A549 (cell line): Measurements from ENCODE around the gene AKR1C1. TPM values are rescaled to one million over a fixed set of nuclear protein-coding genes. Genes with fewer than 3 reads are reported as not detected.
"Not testable (repeated sequence)": the region's sequence is repeated elsewhere in the genome, so short reads cannot be mapped to it uniquely, and the experiment has no call there.

Experiments
- ATAC-seq, 2 experiments: fragments of 200-7000 bp in 1 of 2; fragments of >200 bp in 1 of 2; cut with Nextera tagmentation in 1 of 2; cut with Tn5 transposase in 1 of 2; 3 replicates each; pipeline versions ENCODE4 v1.8.0 to v1.9.1; 2018 to 2020; ENCODE audit warnings: mild to moderate bottlenecking in 1 of 2, moderate library complexity in 1 of 2
- CTCF ChIA-PET: fragments of 300-600 bp; sonication (Branson Sonifier 250); formaldehyde crosslinking; extraction: SDS; loops from one replicate; lab custom pipeline; 2021; ENCODE audit warnings: antibody characterized with exemption, inconsistent platforms; lab: Yijun Ruan, JAX
- POLR2A ChIA-PET: fragments of 350-600 bp; formaldehyde crosslinking; extraction: SDS; loops from one replicate; lab custom pipeline; 2021; ENCODE audit warnings: antibody characterized with exemption, inconsistent platforms; lab: Yijun Ruan, JAX
- DNase-seq, 2 experiments: peaks; one replicate each; pipeline versions ENCODE4 v3.0.0 to v3.0.0-alpha.2; 2011 to 2016; ENCODE audit warnings: low read depth in 1 of 2, low spot score in 1 of 2
- FAIRE-seq: peaks from 2 replicates; lab custom pipeline; 2011; peaks lifted over from hg19 to GRCh38; lab: Jason Lieb, UNC
- H3K27ac ChIP-seq, 2 experiments: fragments of >200 bp; sonication (Bioruptor Twin); formaldehyde crosslinking; 3 replicates each; pipeline ENCODE4 v1.5.1; 2016 to 2017
- H3K4me1 ChIP-seq: fragments of >200 bp; sonication (Bioruptor Twin); formaldehyde crosslinking; 3 replicates; pipeline ENCODE4 v1.6.1; 2016
- H3K4me2 ChIP-seq: fragments of >200 bp; sonication (Bioruptor Twin); formaldehyde crosslinking; 3 replicates; pipeline ENCODE4 v1.6.1; 2016
- H3K4me3 ChIP-seq: fragments of >200 bp; sonication (Bioruptor Twin); formaldehyde crosslinking; 3 replicates; pipeline ENCODE4 v1.5.1; 2016
- H3K9me3 ChIP-seq: fragments of >200 bp; sonication (Bioruptor Twin); formaldehyde crosslinking; 3 replicates; pipeline ENCODE4 v1.6.1; 2016
- BHLHE40 ChIP-seq: IDR thresholded peaks from 2 replicates; pipeline ENCODE4 v1.6.1; 2012; ENCODE audit warnings: low read depth, low read length, inconsistent platforms
- EHF ChIP-seq: fragments of 250-450 bp; sonication (Bioruptor Pico); IDR thresholded peaks from 2 replicates; pipeline ENCODE4 v1.5.0; 2020; ENCODE audit warnings: mild to moderate bottlenecking
- FOSB ChIP-seq: fragments of 250-450 bp; sonication (Bioruptor Pico); IDR thresholded peaks from 2 replicates; pipeline ENCODE4 v1.5.0; 2020; ENCODE audit warnings: mild to moderate bottlenecking, moderate library complexity
- HEYL ChIP-seq: fragments of 250-450 bp; sonication (Bioruptor Pico); IDR thresholded peaks from 2 replicates; pipeline ENCODE4 v1.8.0; 2021; ENCODE audit warnings: mild to moderate bottlenecking, moderate library complexity
- HOXA7 ChIP-seq: fragments of 250-450 bp; sonication (Bioruptor Pico); IDR thresholded peaks from 2 replicates; pipeline ENCODE4 v1.5.0; 2020; ENCODE audit warnings: mild to moderate bottlenecking, moderate library complexity
- HOXB13 ChIP-seq: fragments of 250-450 bp; sonication (Bioruptor Pico); IDR thresholded peaks from 2 replicates; pipeline ENCODE4 v1.5.0; 2020; ENCODE audit warnings: low read depth, mild to moderate bottlenecking, moderate library complexity
- JUN ChIP-seq, 2 experiments: fragments of >200 bp; sonication (Bioruptor Twin); formaldehyde crosslinking; IDR thresholded peaks; 2 replicates in 1 of 2; 3 replicates in 1 of 2; pipeline ENCODE4 v1.6.1; 2016 to 2017
- JUNB ChIP-seq: fragments of >200 bp; sonication (Bioruptor Twin); formaldehyde crosslinking; IDR thresholded peaks from 2 replicates; pipeline ENCODE4 v1.6.1; 2016
- MAFK ChIP-seq: fragments of 450-650 bp; IDR thresholded peaks from 2 replicates; pipeline ENCODE4 v1.6.1; 2014; ENCODE audit not compliant: partially characterized antibody
- POLR2AphosphoS2 ChIP-seq: conservative IDR thresholded peaks from 2 replicates; pipeline ENCODE4 v1.6.1; 2012; ENCODE audit warnings: low read length, improper control_type of control experiment, inconsistent platforms
- RARB ChIP-seq: fragments of 250-450 bp; sonication (Bioruptor Pico); IDR thresholded peaks from 2 replicates; pipeline ENCODE4 v1.8.0; 2021; ENCODE audit warnings: mild to moderate bottlenecking, moderate library complexity
- RFX5 ChIP-seq: fragments of 450-650 bp; IDR thresholded peaks from 2 replicates; pipeline ENCODE4 v1.7.1; 2014; ENCODE audit warnings: antibody characterized with exemption, mild to moderate bottlenecking, moderate library complexity
- SMC3 ChIP-seq: fragments of >200 bp; sonication (Bioruptor Twin); formaldehyde crosslinking; IDR thresholded peaks from 3 replicates; pipeline ENCODE4 v1.6.1; 2018; ENCODE audit warnings: inconsistent platforms
- TFCP2L1 ChIP-seq: fragments of 250-450 bp; sonication (Bioruptor Pico); IDR thresholded peaks from 2 replicates; pipeline ENCODE4 v1.5.0; 2021; ENCODE audit warnings: mild to moderate bottlenecking
- WGBS: methylation state at CpG from one replicate; pipeline ENCODE4 v1.1.6; 2017; ENCODE audit errors: missing lambda C conversion rate; 5-methylcytosine and 5-hydroxymethylcytosine counted together
- polyA plus RNA-seq, 4 experiments: library from polyadenylated mRNA; depleted of rRNA in 3 of 4; stranded (reverse); fragments of >200 nt; fragmentation: RNase III in 1 of 4; extraction: RNeasy Plus Mini Kit Qiagen cat#74134 plus additional on column Dnase treatment in 1 of 4; gene quantifications; 2 replicates in 3 of 4; 3 replicates in 1 of 4; pipeline ENCODE4 v1.2.3, GENCODE V29; 2011 to 2017
- TF ChIP-seq, protein P1 (sequence below): fragments of 200-600 bp; sonication (generic); IDR thresholded peaks from 2 replicates; pipeline ENCODE4 v1.6.1; 2016; ENCODE audit warnings: antibody characterized with exemption, mild to moderate bottlenecking, moderate library complexity
- TF ChIP-seq, protein P2 (sequence below): fragments of >200 bp; sonication (Bioruptor Twin); formaldehyde crosslinking; IDR thresholded peaks from 3 replicates; pipeline ENCODE4 v1.5.1; 2016

The AKR1C1 gene
- polyA plus RNA-seq, 2 of the 4 experiments (the other 2 are of a cell fraction), result 970 to 1,148 TPM

DNA sequence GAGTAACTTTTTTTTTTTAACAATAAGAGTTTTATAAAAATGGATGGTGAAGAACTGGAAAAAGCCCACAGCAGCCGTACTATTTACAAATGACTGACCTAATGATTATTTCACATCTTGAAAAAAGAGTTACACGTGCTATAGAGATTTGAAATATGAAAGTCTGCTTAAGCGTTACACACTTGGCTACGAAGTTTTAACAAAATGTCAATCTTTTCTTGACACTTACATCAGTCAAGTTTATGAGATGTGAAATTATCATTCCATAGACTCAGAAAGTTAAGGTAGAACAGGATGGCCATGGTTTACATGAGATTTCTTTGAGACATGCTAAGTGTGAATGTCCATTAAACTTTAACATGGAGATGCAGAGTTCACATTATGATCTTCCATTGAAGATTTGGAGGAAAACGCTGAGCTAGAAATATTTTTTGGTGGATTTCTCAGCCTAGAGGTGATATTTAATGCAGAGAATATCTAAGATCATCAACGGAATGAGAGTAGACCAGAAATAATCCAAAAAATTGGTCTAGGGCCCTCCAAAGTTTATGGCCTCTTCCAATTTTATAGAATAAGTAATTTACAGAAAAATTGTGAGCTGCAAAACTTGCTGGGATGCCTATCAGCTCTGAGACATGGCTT is 24.9 kb downstream of the AKR1C1 start:
- ATAC-seq, DNase-seq, H3K9me3 ChIP-seq: not testable (repeated sequence)
- CTCF ChIA-PET, result interaction anchor here (1.6 kb wide), 1 partner anchor 138 kb away, joined by 8 read pairs; no protein-coding TSS in a partner anchor
- H3K4me3 ChIP-seq, result peak overlapping the region; percentile 28; the same call in 1 of the 3 replicates
- 55% methylated on average over 6 of the region's 6 CpGs for WGBS
- peak overlapping the region; percentile 55 to 57 for H3K27ac ChIP-seq
- FAIRE-seq, result peak; percentile 77
- peaks cover 66% of the 10 kb centered on the region for H3K4me1 ChIP-seq
- H3K4me2 ChIP-seq, result peak overlapping the region; percentile 78
- TF ChIP-seq JUN (IDR thresholded peaks at IDR 0.05) (peak; percentile 28 to 72; a peak in 3 of 5 replicates), FOSB (CRISPR knock-in tag) (peak; percentile 66), HOXA7 (peak; percentile 93), POLR2AphosphoS2 (peak; percentile 99), RARB (CRISPR knock-in tag) (peak; percentile 67; the same call in 1 of the 2 replicates), MAFK (peak; percentile 60)
- TF ChIP-seq, protein P1, sequence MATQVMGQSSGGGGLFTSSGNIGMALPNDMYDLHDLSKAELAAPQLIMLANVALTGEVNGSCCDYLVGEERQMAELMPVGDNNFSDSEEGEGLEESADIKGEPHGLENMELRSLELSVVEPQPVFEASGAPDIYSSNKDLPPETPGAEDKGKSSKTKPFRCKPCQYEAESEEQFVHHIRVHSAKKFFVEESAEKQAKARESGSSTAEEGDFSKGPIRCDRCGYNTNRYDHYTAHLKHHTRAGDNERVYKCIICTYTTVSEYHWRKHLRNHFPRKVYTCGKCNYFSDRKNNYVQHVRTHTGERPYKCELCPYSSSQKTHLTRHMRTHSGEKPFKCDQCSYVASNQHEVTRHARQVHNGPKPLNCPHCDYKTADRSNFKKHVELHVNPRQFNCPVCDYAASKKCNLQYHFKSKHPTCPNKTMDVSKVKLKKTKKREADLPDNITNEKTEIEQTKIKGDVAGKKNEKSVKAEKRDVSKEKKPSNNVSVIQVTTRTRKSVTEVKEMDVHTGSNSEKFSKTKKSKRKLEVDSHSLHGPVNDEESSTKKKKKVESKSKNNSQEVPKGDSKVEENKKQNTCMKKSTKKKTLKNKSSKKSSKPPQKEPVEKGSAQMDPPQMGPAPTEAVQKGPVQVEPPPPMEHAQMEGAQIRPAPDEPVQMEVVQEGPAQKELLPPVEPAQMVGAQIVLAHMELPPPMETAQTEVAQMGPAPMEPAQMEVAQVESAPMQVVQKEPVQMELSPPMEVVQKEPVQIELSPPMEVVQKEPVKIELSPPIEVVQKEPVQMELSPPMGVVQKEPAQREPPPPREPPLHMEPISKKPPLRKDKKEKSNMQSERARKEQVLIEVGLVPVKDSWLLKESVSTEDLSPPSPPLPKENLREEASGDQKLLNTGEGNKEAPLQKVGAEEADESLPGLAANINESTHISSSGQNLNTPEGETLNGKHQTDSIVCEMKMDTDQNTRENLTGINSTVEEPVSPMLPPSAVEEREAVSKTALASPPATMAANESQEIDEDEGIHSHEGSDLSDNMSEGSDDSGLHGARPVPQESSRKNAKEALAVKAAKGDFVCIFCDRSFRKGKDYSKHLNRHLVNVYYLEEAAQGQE, result peak; percentile 50; the same call in 1 of the 2 replicates
- POLR2A ChIA-PET, result interaction anchor here (0.8 to 1.3 kb wide), 2 partner anchors 9 to 106 kb away, joined by 3 to 8 read pairs; partner anchors contain the start of gene AKR1C3

DNA sequence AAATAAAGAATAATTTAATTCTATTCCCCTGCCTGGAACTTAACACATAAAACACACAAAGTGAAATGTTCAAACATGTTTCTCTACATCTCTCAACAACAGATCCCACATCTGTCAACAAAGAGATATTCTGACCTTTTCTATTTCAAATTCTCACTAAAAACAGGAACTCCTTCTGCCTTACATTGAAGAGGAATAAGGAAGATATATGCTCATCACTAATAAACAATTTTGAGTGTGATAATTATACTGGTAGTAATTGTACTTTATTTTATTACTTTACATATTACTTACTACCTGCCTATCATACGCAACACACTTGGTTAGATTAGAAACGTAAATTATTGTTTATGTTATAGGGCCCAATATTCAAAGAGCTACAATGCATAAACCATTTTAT is 27.0 kb downstream of the AKR1C1 start:
- FAIRE-seq (no peak), DNase-seq (no peak), ATAC-seq (no peak)
- ChIA-PET CTCF (interaction anchor here (0.8 kb wide), 1 partner anchor 13 kb away, joined by 3 read pairs; the partner anchor contains the start of gene AKR1C2), POLR2A (no interaction called here)
- peak overlapping the region; percentile 78 for H3K4me2 ChIP-seq
- H3K27ac ChIP-seq, result peak overlapping the region; percentile 18 to 48; a peak in 2 of 6 replicates
- 73% methylated on average over 2 of the region's 2 CpGs for WGBS
- TF ChIP-seq JUNB, result no peak
- TF ChIP-seq, protein P2, sequence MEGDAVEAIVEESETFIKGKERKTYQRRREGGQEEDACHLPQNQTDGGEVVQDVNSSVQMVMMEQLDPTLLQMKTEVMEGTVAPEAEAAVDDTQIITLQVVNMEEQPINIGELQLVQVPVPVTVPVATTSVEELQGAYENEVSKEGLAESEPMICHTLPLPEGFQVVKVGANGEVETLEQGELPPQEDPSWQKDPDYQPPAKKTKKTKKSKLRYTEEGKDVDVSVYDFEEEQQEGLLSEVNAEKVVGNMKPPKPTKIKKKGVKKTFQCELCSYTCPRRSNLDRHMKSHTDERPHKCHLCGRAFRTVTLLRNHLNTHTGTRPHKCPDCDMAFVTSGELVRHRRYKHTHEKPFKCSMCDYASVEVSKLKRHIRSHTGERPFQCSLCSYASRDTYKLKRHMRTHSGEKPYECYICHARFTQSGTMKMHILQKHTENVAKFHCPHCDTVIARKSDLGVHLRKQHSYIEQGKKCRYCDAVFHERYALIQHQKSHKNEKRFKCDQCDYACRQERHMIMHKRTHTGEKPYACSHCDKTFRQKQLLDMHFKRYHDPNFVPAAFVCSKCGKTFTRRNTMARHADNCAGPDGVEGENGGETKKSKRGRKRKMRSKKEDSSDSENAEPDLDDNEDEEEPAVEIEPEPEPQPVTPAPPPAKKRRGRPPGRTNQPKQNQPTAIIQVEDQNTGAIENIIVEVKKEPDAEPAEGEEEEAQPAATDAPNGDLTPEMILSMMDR, result no peak
- TF ChIP-seq TFCP2L1, result no peak
- no peak for TF ChIP-seq POLR2AphosphoS2
- TF ChIP-seq FOSB (CRISPR knock-in tag), result peak; percentile 65; the same call in 1 of the 2 replicates
- TF ChIP-seq RFX5, result no peak
- TF ChIP-seq HOXA7, result peak; percentile 93
- no peak for TF ChIP-seq BHLHE40
- TF ChIP-seq HOXB13 (CRISPR knock-in tag), result no peak
- peak; percentile 82 for TF ChIP-seq RARB (CRISPR knock-in tag)
- no peak for TF ChIP-seq SMC3
- TF ChIP-seq EHF (CRISPR knock-in tag), result peak; percentile 16; the same call in 1 of the 2 replicates
- TF ChIP-seq HEYL, result no peak
- H3K4me3 ChIP-seq, result peak overlapping the region; percentile 34
- H3K9me3 ChIP-seq, result no peaks in the 10 kb centered on the region
- H3K4me1 ChIP-seq, result peaks cover 45% of the 10 kb centered on the region

DNA sequence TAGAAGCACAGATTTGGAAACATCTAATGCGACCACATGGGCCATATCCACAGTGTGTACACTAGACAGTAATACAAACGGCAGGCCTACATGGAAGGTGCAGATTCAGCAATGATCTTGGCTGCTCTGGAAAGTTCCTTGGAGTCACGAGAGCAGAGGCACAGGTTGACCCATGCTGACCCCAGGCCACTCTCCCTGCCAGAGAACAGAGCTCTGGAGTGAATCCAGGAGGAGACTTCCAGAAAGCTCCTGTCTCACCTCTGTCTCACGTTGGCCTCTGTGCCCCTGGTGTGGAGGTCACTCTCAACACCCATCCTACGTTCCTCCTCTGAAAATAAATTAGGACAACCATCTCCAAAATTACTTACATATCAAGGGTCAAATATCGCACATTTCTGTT is 28.2 kb downstream of the AKR1C1 start:
- not testable (repeated sequence) for H3K9me3 ChIP-seq
- WGBS, result 23% methylated on average over 3 of the region's 6 CpGs
- TF ChIP-seq JUN (IDR thresholded peaks at IDR 0.05), result peak in 1 of 2 experiments; percentile 1; a peak in 1 of 5 replicates
- TF ChIP-seq, all 56 proteins: peak for 1; not testable (repeated sequence) for 55
- Histone ChIP-seq H3K4me2 (peak overlapping the region; percentile 78), H3K4me1 (peaks cover 37% of the 10 kb centered on the region), H3K27ac (peak overlapping the region; percentile 49 to 58; a peak in 5 of 6 replicates), H3K4me3 (peak overlapping the region; percentile 34)
- POLR2A ChIA-PET, CTCF ChIA-PET, DNase-seq: not testable (repeated sequence)
- FAIRE-seq (peak; percentile 7), ATAC-seq (peak; percentile 6 to 9; a peak in 3 of 6 replicates)
